Measurements from ENCODE around the gene NSD2. TPM values are rescaled to one million over a fixed set of nuclear protein-coding genes. Genes with fewer than 3 reads are reported as not detected.
A peak's percentile ranks its signal among the peaks of the same experiment; 100 is the strongest.

The NSD2 gene
- total RNA-seq, 1 donor from 2014 or later, result 176 TPM

DNA sequence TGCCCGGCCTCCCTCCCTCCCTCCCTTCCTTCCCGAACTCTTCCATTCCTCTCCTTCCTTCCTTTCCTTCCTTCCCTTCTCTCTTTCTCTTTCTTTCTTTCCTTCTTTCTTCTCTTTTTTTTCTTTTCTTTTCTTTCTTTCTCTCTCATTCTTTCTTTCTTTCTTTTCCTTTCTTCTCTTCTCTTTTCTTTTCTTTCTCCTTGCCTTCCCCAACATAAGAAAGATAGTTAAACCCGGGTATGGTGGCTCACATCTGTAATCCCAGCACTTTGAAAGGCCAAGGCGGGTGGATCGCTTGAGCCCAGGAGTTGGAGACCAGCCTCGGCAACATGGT, 25.4 kb downstream of the NSD2 start:
- Mint-ChIP-seq H3K4me3 (no peak overlapping the region), H3K4me1 (peaks cover 21% of the 10 kb centered on the region)
- TF ChIP-seq EZH2phosphoT487 (IDR thresholded peaks at IDR 0.05) (no peak), EZH2 (IDR thresholded peaks at IDR 0.05) (no peak)
- TF ChIP-seq, protein P1, sequence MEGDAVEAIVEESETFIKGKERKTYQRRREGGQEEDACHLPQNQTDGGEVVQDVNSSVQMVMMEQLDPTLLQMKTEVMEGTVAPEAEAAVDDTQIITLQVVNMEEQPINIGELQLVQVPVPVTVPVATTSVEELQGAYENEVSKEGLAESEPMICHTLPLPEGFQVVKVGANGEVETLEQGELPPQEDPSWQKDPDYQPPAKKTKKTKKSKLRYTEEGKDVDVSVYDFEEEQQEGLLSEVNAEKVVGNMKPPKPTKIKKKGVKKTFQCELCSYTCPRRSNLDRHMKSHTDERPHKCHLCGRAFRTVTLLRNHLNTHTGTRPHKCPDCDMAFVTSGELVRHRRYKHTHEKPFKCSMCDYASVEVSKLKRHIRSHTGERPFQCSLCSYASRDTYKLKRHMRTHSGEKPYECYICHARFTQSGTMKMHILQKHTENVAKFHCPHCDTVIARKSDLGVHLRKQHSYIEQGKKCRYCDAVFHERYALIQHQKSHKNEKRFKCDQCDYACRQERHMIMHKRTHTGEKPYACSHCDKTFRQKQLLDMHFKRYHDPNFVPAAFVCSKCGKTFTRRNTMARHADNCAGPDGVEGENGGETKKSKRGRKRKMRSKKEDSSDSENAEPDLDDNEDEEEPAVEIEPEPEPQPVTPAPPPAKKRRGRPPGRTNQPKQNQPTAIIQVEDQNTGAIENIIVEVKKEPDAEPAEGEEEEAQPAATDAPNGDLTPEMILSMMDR (IDR thresholded peaks at IDR 0.05), result no peak

DNA sequence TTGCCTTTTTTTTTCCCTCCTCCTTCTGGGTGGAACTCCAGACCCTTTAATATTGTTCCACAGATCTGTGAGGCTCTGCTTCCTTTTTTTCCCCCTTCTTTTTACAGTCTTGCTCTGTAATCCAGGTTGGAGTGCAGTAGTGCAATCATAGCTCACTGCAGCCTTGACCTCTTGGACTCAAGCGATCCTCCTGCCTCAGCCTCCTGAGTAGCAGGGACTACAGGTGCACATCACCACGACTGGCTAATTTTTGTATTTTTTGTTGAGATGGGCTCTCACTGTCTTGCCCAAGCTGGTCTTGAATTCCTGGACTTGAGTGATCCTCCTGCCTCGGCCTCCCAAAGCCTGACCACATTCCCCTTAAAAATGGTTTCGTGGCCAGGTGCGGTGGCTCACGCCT, 26.8 kb downstream of the NSD2 start:
- peaks cover 33% of the 10 kb centered on the region for H3K36me3 Mint-ChIP-seq
- H3K27ac Mint-ChIP-seq, result no peak overlapping the region
- no peak overlapping the region for H3K4me2 ChIP-seq
- H3K27me3 ChIP-seq, result no peaks in the 10 kb centered on the region
- no peaks in the 10 kb centered on the region for H3K9me3 ChIP-seq (ENCODE audit: low read depth)
- TF ChIP-seq, protein P1 (IDR thresholded peaks at IDR 0.05), result no peak
- TF ChIP-seq EZH2 (IDR thresholded peaks at IDR 0.05), result no peak
- TF ChIP-seq EZH2phosphoT487 (IDR thresholded peaks at IDR 0.05), result no peak
- no peak overlapping the region for H3K4me3 Mint-ChIP-seq
- H3K9me3 Mint-ChIP-seq, result no peaks in the 10 kb centered on the region
- no peak overlapping the region for H3K27ac ChIP-seq
- DNase-seq (ENCODE audit: low spot score), result no peak
- peaks cover 2% of the 10 kb centered on the region for H3K27me3 Mint-ChIP-seq (ENCODE audit: insufficient read depth, low read depth)
- H4K20me1 ChIP-seq (ENCODE audit: low read depth), result peaks cover 100% of the 10 kb centered on the region
- no peaks in the 10 kb centered on the region for H3K36me3 ChIP-seq
- H2AFZ ChIP-seq (replicated peaks), result no peak overlapping the region
- H3K79me2 ChIP-seq (ENCODE audit: low read depth), result peaks cover 100% of the 10 kb centered on the region
- no peak overlapping the region for H3K9ac ChIP-seq
- H3K4me1 Mint-ChIP-seq, result peaks cover 21% of the 10 kb centered on the region
- peaks cover 5% of the 10 kb centered on the region for H3K4me1 ChIP-seq
- peaks cover 34% of the 10 kb centered on the region for H3F3A ChIP-seq (ENCODE audit: low read depth)
- H3K4me3 ChIP-seq, result no peak overlapping the region

More for the DNA sequence above, 25.4 kb downstream of the NSD2 start:
- peaks cover 34% of the 10 kb centered on the region for H3F3A ChIP-seq (ENCODE audit: low read depth)
- H3K36me3 Mint-ChIP-seq, result peaks cover 29% of the 10 kb centered on the region
- no peak overlapping the region for H3K27ac ChIP-seq
- H3K4me3 ChIP-seq, result no peak overlapping the region
- no peak overlapping the region for H2AFZ ChIP-seq (replicated peaks)
- DNase-seq (ENCODE audit: low spot score), result no peak
- no peaks in the 10 kb centered on the region for H3K36me3 ChIP-seq
- H3K27me3 Mint-ChIP-seq (ENCODE audit: insufficient read depth, low read depth), result peaks cover 2% of the 10 kb centered on the region
- no peak overlapping the region for H3K9ac ChIP-seq
- H3K4me1 ChIP-seq, result peaks cover 5% of the 10 kb centered on the region
- H3K9me3 ChIP-seq (ENCODE audit: low read depth), result no peaks in the 10 kb centered on the region
- no peaks in the 10 kb centered on the region for H3K9me3 Mint-ChIP-seq
- H3K27ac Mint-ChIP-seq, result peak overlapping the region; percentile 79
- no peak overlapping the region for H3K4me2 ChIP-seq
- peaks cover 100% of the 10 kb centered on the region for H3K79me2 ChIP-seq (ENCODE audit: low read depth)
- peaks cover 100% of the 10 kb centered on the region for H4K20me1 ChIP-seq (ENCODE audit: low read depth)
- H3K27me3 ChIP-seq, result no peaks in the 10 kb centered on the region

DNA sequence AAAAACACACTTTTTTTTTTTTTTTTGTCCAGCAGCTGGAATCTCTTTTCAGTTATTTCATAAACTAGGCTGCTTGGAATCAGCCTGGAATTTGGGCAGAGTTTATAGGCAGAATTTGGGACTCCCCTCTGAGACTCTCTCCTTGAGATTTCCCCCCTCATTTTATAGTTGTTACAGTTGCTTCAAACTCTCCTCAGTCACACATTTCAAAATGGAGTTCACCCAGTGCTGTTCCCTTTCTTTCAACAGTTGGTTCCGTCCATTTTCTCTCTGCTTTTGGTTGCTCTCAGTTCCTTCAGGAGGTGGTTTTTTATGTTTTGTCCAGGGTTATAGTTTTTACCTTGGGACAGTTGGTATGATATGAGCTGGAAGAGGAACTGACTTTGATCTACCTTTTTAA, 27.5 kb downstream of the NSD2 start:
- Mint-ChIP-seq H3K27me3 (ENCODE audit: insufficient read depth, low read depth) (peaks cover 2% of the 10 kb centered on the region), H3K4me1 (peaks cover 26% of the 10 kb centered on the region), H3K27ac (no peak overlapping the region), H3K4me3 (no peak overlapping the region), H3K9me3 (no peaks in the 10 kb centered on the region), H3K36me3 (peaks cover 37% of the 10 kb centered on the region)
- Histone ChIP-seq H4K20me1 (ENCODE audit: low read depth) (peaks cover 100% of the 10 kb centered on the region), H2AFZ (replicated peaks) (no peak overlapping the region), H3K4me1 (peaks cover 5% of the 10 kb centered on the region), H3K27ac (peak overlapping the region; percentile 53), H3K9me3 (ENCODE audit: low read depth) (no peaks in the 10 kb centered on the region), H3K9ac (no peak overlapping the region), H3F3A (ENCODE audit: low read depth) (peaks cover 34% of the 10 kb centered on the region), H3K4me3 (no peak overlapping the region), H3K4me2 (peak overlapping the region; percentile 25), H3K27me3 (no peaks in the 10 kb centered on the region), H3K36me3 (no peaks in the 10 kb centered on the region), H3K79me2 (ENCODE audit: low read depth) (peaks cover 100% of the 10 kb centered on the region)
- DNase-seq (ENCODE audit: low spot score), result peak; percentile 8
- TF ChIP-seq, protein P1 (IDR thresholded peaks at IDR 0.05), result no peak
- TF ChIP-seq EZH2phosphoT487 (IDR thresholded peaks at IDR 0.05) (no peak), EZH2 (IDR thresholded peaks at IDR 0.05) (no peak)
